Nephron (organoid): ENCODE measurements around the gene GALK1.
"Not testable (repeated sequence)": the region's sequence is repeated elsewhere in the genome, so short reads cannot be mapped to it uniquely, and the experiment has no call there.

Source experiments
- H3K27ac Mint-ChIP-seq, 3 experiments: 2 replicates each; pipeline ENCODE4 v1.8.0; 2020; ENCODE audit warnings: mixed read lengths in 3 of 3, mild to moderate bottlenecking in 2 of 3, moderate library complexity in 1 of 3
- H3K27me3 Mint-ChIP-seq: 2 replicates; pipeline ENCODE4 v1.8.0; 2021; ENCODE audit warnings: low read depth, mild to moderate bottlenecking, moderate library complexity, mixed read lengths
- H3K36me3 Mint-ChIP-seq: 2 replicates; pipeline ENCODE4 v1.8.0; 2020; ENCODE audit warnings: low read depth, mixed read lengths
- H3K4me1 Mint-ChIP-seq: 2 replicates; pipeline ENCODE4 v1.8.0; 2020; ENCODE audit warnings: mixed read lengths
- H3K4me3 Mint-ChIP-seq, 3 experiments: 2 replicates each; pipeline ENCODE4 v1.8.0; 2020; ENCODE audit warnings: mild to moderate bottlenecking in 3 of 3, mixed read lengths in 3 of 3, moderate library complexity in 2 of 3
- H3K9me3 Mint-ChIP-seq: 2 replicates; pipeline ENCODE4 v1.8.0; 2020; ENCODE audit warnings: mixed read lengths
- CTCF ChIP-seq, 3 experiments: fragments of 200-600 bp; sonication (generic); IDR thresholded peaks; one replicate each; pipeline ENCODE4 v1.5.0; 2021; ENCODE audit warnings: antibody characterized with exemption in 3 of 3; ENCODE audit not compliant: unreplicated experiment in 3 of 3

Gene GALK1

DNA sequence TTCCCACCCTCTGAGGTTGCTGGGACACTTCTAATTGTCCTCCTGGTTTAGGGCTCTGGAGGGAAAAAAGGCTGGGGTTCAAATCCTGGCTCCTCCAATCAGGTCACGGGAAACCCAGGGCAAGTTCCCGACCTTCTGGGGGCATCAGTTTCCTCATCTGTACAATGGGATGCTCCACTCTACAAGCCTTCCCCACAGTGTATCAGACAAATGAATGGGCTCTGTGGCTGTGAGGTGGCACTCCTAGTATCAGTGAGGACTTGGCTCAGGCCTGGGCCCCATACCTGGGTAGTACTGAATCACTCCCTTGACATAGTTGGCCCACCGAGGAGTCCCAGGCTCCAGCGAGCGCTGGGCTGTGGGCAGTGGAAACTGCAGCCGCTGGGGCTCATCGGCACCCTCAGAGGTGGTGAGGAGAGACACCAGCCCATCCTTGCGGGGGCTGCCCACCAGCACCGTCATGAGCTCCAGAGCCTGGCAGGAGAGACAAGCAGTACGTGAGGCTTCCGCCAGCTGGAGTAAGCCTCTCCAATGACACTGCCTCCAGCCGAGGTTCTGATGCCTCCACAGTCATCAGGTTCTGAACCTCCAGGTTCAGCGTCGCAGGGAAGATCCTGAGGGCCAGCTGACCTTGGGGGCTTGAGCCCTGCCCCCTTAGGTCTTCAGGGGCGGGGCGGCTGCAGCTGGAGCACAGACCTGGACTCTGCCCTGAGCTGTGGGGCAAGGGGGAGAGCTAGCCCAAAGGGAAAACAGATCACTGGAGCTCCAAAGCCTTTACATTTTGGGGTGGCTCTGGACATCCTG, 1.2 kb downstream of the GALK1 start:
- Mint-ChIP-seq H3K36me3 (no peaks in the 10 kb centered on the region), H3K4me1 (peaks cover 6% of the 10 kb centered on the region), H3K9me3 (no peaks in the 10 kb centered on the region), H3K27me3 (no peaks in the 10 kb centered on the region), H3K27ac (no peak overlapping the region), H3K4me3 (peak overlapping the region; percentile 74 to 82 (median 77))
- TF ChIP-seq CTCF (IDR thresholded peaks at IDR 0.05; ENCODE audit: unreplicated experiment in 3 of 3), result no peak

- Mint-ChIP-seq H3K4me3 (peak overlapping the region; percentile 29 to 58 (median 51)), H3K27ac (no peak overlapping the region), H3K9me3 (no peaks in the 10 kb centered on the region), H3K36me3 (no peaks in the 10 kb centered on the region), H3K4me1 (peaks cover 6% of the 10 kb centered on the region), H3K27me3 (no peaks in the 10 kb centered on the region)
- no peak for TF ChIP-seq CTCF (IDR thresholded peaks at IDR 0.05; ENCODE audit: unreplicated experiment in 3 of 3)
Measured at GRCh38 chr17:75763269-75763607, 1.8 kb downstream of the GALK1 start.

DNA sequence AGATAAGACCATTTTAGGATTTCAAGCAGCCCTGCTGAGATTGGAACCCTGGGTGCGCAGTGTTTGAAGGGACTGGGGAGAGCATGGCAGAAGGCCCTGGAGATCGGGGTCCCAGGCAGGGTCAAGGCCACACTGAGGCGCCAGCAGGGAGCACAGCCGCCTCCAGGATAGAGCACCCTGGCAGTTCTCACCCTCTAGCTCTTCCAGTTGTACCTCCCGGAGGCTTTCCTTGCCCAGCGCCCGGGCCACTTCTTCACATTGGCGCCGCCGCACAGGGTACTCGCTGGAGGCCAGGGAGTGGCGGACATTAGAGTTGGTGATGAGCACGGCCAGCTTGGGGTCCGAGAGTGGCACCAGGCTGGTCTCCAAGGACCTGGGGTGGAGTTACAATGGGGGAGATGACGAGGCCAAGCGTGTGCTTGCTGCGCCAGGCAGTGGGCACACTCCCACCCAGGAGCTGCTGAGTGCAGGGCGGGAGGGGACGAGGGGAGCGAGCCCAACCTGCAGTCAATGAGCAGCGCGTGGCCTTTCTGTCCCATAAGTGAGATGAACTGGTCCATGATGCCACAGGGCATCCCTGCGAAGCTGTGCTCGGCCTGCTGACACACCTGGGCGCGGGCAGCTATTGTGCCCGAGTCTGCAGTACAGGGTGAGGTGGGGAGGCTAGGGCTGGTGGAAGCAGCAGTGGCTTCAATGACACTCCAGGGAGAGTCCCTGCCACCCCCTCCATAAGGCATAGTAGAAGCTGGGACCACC, 2.3 kb downstream of the GALK1 start:
- H3K9me3 Mint-ChIP-seq, result no peaks in the 10 kb centered on the region
- H3K4me3 Mint-ChIP-seq, result peak overlapping the region; percentile 73 to 79 (median 79)
- H3K4me1 Mint-ChIP-seq, result peaks cover 6% of the 10 kb centered on the region
- H3K27ac Mint-ChIP-seq, result peak overlapping the region in 1 of 3 experiments; percentile 79
- H3K36me3 Mint-ChIP-seq, result no peaks in the 10 kb centered on the region
- TF ChIP-seq CTCF (IDR thresholded peaks at IDR 0.05; ENCODE audit: unreplicated experiment in 3 of 3), result no peak
- H3K27me3 Mint-ChIP-seq, result no peaks in the 10 kb centered on the region

GRCh38 chr17:75759978-75760640, 4.9 kb downstream of the GALK1 start:
- H3K4me3 Mint-ChIP-seq, H3K9me3 Mint-ChIP-seq, H3K36me3 Mint-ChIP-seq, H3K27ac Mint-ChIP-seq, H3K4me1 Mint-ChIP-seq, H3K27me3 Mint-ChIP-seq: not testable (repeated sequence)

- Mint-ChIP-seq H3K4me3 (no peak overlapping the region), H3K4me1 (peaks cover 12% of the 10 kb centered on the region), H3K27ac (no peak overlapping the region), H3K27me3 (no peaks in the 10 kb centered on the region), H3K9me3 (no peaks in the 10 kb centered on the region), H3K36me3 (no peaks in the 10 kb centered on the region)
- TF ChIP-seq CTCF (IDR thresholded peaks at IDR 0.05; ENCODE audit: unreplicated experiment in 3 of 3), result no peak
Measured at GRCh38 chr17:75759457-75759856, 5.5 kb downstream of the GALK1 start.

- no peak overlapping the region for H3K27ac Mint-ChIP-seq
- no peaks in the 10 kb centered on the region for H3K36me3 Mint-ChIP-seq
- no peaks in the 10 kb centered on the region for H3K27me3 Mint-ChIP-seq
- H3K4me1 Mint-ChIP-seq, result peaks cover 13% of the 10 kb centered on the region
- no peaks in the 10 kb centered on the region for H3K9me3 Mint-ChIP-seq
- H3K4me3 Mint-ChIP-seq, result no peak overlapping the region
- TF ChIP-seq CTCF (IDR thresholded peaks at IDR 0.05; ENCODE audit: unreplicated experiment in 3 of 3), result no peak
Measured at GRCh38 chr17:75758131-75758905, 6.7 kb downstream of the GALK1 start.
